GM21423 (cell line): ENCODE data around the gene HOXB13.

Source experiments
- ATAC-seq: cut with Tn5 transposase; IDR thresholded peaks from one replicate; pipeline ENCODE4 v1.9.1; 2021; ENCODE audit warnings: mild to moderate bottlenecking, moderate library complexity; ENCODE audit not compliant: unreplicated experiment

Gene HOXB13

GRCh38 chr17:48748718-48749566 lies 20.4 kb upstream of the HOXB13 start:
- no peak for ATAC-seq

DNA sequence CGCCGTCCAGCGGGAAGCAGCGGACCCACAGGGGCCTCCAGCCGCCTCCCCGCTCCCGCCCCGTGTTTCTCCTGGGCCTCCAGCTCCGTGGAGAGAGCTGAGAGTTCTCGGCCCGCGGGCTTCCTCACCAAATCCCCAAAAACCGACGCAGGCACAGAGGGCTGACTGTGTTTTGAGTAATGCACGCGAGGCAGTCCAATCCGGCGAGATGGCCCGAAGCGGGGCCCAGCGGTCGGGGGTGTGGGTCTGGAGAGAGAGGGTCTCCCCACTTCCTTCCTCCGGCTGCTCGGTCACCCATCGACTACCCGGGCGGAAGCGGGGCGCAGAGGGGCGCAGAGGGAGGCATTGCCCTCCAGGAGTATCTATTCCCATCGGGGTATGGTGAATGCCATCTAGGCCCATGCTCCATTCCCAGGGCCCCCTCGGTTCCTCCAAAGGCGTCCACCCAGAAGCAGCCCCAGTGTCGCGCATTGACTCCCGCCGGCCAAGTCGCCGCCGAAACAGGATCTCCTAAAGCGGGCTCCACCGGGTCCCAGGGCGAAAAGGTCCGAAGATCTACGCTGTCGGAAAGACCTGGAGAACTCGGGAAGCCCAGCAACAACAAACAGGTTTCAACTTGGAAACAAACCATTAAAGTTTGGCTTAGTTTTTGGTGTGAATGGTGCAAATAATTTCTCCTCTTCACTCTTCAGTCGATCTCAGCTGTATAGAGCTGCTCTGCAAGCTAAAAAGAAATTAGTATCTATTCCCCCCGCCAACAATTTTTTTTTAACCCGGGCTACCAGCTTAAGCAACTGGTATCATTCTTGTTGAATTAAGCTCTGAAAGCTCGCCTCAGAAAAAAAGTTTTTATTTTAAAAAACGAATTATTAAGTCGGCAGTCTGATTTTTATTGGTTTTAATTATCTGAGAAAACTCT lies 19.2 kb upstream of the HOXB13 start:
- ATAC-seq: no peak

- no peak for ATAC-seq
These were observed 18.4 kb upstream of the HOXB13 start for GRCh38 chr17:48746916-48747444.

- ATAC-seq: no peak
These were observed 17.1 kb upstream of the HOXB13 start for GRCh38 chr17:48745381-48746275.

DNA sequence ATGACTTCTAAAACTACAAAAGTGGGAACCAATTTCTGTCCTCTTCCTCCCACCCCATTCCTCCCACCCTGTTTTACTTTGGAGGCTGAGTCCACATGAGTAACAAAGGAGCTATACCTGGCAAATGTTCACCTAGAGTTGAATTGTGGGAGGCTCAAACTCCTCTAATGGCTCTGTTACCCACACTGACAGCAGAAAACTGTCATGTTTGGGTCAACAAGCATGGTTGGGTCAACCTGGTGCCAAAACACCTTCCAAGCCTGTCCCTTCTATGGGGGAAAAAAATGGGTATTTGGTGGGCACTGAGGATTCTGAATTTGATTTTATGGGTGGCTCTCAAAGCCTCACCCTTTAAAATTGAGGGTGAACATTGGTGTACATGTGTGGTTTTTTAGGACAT lies 12.0 kb upstream of the HOXB13 start:
- no peak for ATAC-seq

GRCh38 chr17:48738803-48739526 lies 10.4 kb upstream of the HOXB13 start:
- no peak for ATAC-seq

DNA sequence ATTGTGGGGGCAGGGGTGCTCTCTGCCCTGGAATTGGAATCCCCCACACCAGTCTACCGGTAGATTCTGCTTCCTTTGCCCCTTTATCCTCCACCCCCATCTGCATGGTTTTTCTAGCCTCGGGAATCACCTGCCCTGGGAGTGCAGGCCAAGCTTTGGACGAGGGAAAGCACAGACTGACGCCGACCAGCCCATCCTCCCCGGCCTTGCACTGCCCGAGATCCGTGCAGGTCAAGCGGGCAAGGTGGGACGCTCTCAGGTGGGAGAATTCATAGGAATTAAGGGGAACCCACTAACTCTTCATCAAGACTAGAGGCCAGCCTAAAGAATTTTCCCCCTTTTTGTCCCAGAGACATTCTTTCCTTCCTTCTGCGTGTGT lies 9.9 kb upstream of the HOXB13 start:
- no peak for ATAC-seq

- no peak for ATAC-seq
These were observed 8.9 kb upstream of the HOXB13 start for GRCh38 chr17:48737330-48738043.

DNA sequence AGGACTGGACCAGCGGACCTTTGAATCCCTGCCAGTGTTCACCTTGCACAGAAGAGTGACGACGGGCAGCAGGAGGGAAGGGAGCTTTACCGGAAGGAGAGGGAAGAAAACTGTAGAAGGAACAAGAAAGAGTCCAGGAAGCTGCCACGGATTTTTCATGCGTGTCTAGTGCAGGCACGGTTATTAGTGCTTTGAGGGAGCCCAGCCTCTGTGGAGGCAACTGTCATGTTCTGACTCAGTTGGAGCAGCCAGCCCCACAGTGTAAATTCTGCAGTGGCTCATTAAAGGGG lies 6.5 kb upstream of the HOXB13 start:
- ATAC-seq: no peak

GRCh38 chr17:48734333-48735061 lies 5.9 kb upstream of the HOXB13 start:
- no peak for ATAC-seq

- no peak for ATAC-seq
These were observed 5.2 kb upstream of the HOXB13 start for GRCh38 chr17:48733632-48734328.

- no peak for ATAC-seq
These were observed 4.4 kb upstream of the HOXB13 start for GRCh38 chr17:48732688-48733629.

GRCh38 chr17:48731355-48731754 lies 2.8 kb upstream of the HOXB13 start:
- ATAC-seq: no peak

- ATAC-seq: no peak
These were observed 1.6 kb upstream of the HOXB13 start for GRCh38 chr17:48730240-48730550.

DNA sequence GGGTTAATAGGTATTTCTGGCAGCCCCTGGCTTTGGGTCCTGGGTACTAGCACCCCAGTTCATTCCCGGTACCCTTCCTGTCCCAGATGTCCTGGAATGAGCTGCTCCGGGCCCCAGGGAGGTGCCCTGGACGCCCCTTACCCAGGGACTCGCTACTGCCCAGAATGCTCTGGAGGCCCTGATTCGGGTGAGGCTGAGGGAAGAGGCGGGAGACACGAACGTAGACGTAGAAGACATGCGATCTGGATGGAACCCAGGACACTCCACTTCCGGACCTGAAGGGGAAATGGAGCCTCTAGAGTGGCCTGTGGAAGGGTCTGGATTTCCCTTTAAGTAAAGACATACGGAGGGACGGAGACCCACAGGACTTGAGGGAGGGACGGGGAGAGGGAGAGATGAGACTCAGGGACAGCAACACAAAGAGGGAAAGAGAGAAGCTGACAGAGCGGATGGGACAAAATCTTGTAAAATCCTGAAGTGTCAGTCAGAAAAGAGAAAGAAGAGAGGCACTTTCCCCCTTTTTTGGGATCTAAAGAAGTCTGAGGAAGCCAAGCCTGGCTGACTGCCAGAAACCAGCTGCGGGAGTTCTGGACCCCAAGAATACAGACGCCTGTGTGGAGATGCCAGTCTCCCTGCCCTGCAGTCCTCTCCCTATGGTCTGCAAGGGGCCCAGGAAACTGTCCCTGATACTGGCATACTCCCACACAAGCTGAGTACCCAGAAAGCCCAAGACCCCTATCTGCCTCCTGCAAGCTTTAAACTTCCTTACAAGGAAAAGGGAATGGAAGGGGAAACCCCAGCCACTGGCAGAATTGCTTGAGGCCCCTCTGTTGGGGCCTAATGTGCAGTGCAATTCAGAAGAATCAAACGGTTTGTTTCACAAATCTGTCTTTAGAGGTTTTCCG lies 1.0 kb upstream of the HOXB13 start:
- no peak for ATAC-seq

DNA sequence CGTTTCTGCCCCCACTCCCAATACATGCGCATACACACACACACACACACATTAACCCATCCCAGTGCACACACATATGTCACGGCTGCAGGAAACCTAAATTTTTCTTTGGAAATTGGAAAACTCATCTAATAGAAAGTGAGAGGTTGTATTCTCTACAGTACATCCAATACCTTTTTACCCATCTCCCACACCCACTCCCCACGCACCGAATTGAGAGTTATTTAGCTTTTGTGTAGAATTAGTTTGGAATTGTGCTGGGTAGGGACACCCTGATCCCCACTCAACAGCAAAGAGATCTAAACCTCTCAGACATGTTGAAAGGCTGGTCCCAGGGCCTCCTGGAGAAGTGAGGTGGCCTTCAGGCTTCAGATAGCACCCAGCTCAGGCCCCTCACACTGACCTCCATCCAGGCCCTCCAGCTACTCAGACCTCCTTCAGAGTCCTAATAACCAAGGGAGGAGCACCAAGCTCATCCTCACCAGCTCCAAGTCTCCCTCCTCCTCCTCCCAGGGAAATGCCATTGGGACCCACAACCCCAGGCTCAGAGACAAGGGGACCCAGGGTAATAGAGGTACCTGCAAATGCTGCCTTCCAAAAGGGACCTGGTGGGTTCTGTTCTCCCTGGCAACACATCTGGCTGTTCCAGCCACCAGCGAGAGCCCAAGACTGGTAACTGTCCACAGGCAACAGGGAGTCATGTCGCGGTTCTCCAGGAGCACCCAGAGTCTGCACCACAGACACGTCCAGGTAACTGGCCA lies 955 bp downstream of the HOXB13 start:
- no peak for ATAC-seq
